Ishikawa (cell line): ENCODE measurements around the gene SELENOW.

Source experiments
- CEBPB ChIP-seq: IDR thresholded peaks from 2 replicates; pipeline ENCODE4 v1.6.1; 2012
- CREB1 ChIP-seq: IDR thresholded peaks from 2 replicates; pipeline ENCODE4 v1.6.1; 2012; ENCODE audit warnings: low read depth
- EGR1 ChIP-seq: IDR thresholded peaks from 2 replicates; pipeline ENCODE4 v1.6.1; 2012
- EP300 ChIP-seq: IDR thresholded peaks from 2 replicates; pipeline ENCODE4 v1.6.1; 2012; ENCODE audit warnings: borderline replicate concordance
- FOXM1 ChIP-seq: IDR thresholded peaks from 2 replicates; pipeline ENCODE4 v1.6.1; 2012; ENCODE audit warnings: low read depth, borderline replicate concordance
- RAD21 ChIP-seq: IDR thresholded peaks from 2 replicates; pipeline ENCODE4 v1.6.1; 2012; ENCODE audit warnings: low read depth
- REST ChIP-seq: IDR thresholded peaks from 2 replicates; pipeline ENCODE4 v1.6.1; 2012; ENCODE audit warnings: low read depth, mild to moderate bottlenecking
- TAF1 ChIP-seq: IDR thresholded peaks from 2 replicates; pipeline ENCODE4 v1.6.1; 2012; ENCODE audit warnings: low read depth, mild to moderate bottlenecking
- TCF12 ChIP-seq: IDR thresholded peaks from 2 replicates; pipeline ENCODE4 v1.6.1; 2012; ENCODE audit warnings: low read depth
- TEAD4 ChIP-seq: IDR thresholded peaks from 2 replicates; pipeline ENCODE4 v1.6.1; 2012
- YY1 ChIP-seq: IDR thresholded peaks from 2 replicates; pipeline ENCODE4 v1.6.1; 2012; ENCODE audit warnings: low read depth
- ZBTB7A ChIP-seq: IDR thresholded peaks from 2 replicates; pipeline ENCODE4 v1.6.1; 2012; ENCODE audit warnings: low read depth
- TF ChIP-seq, protein P1 (sequence below): IDR thresholded peaks from 2 replicates; pipeline ENCODE4 v1.6.1; 2012

DNA sequence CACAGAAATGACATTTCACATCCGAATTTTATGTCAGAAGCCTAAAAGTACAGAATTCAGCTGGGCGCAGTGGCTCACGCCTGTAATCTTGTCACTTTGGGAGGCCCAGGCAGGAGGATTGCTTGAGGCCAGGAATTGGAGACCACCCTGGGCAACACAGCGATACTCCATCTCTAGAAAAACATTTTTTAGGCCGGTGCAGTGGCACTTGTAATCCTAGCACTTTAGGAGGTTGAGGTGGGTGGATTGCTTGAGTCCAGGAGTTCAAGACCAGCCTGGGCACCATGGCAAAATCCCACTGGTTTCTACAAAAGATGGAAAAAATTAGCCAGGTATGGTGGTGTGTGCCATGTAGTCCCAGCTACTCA, 17.9 kb upstream of the SELENOW start:
- TF ChIP-seq TAF1 (no peak), CEBPB (no peak), RAD21 (no peak), REST (no peak), EP300 (no peak), ZBTB7A (no peak), EGR1 (no peak), CREB1 (no peak), TCF12 (no peak), FOXM1 (no peak), TEAD4 (no peak), YY1 (no peak)
- TF ChIP-seq, protein P1, sequence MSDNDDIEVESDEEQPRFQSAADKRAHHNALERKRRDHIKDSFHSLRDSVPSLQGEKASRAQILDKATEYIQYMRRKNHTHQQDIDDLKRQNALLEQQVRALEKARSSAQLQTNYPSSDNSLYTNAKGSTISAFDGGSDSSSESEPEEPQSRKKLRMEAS, result no peak
